ENCODE results near the gene DIAPH2. TPM values are rescaled to one million over a fixed set of nuclear protein-coding genes. Genes with fewer than 3 reads are reported as not detected.

Gene DIAPH2
- total RNA-seq, 4 donors from 2014 or later = 36.6 to 78.3 (median 41.4) TPM

DNA sequence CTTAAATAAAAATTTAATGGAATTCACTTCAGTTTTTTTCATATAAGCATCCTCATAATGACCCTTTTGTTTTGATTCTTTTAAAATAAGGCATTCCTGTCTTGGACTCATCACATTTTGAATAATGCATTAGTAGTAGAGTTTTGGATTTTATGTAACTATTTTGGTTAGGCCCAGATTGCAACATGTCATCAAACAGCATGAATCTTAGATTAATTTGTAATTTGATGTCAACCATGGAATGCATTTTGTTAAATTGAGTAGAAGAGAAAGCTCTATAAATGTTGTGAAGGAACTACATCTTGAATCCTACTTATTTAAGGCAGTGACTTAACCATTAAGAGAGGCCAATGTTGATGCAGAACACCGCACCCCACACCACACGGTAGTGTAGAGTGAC lies 3.1 kb downstream of the DIAPH2 start:
- DNase-seq (ENCODE audit: low spot score) (no peak), ATAC-seq (ENCODE audit: low FRiP score) (no peak)
- TF ChIP-seq, protein P1, sequence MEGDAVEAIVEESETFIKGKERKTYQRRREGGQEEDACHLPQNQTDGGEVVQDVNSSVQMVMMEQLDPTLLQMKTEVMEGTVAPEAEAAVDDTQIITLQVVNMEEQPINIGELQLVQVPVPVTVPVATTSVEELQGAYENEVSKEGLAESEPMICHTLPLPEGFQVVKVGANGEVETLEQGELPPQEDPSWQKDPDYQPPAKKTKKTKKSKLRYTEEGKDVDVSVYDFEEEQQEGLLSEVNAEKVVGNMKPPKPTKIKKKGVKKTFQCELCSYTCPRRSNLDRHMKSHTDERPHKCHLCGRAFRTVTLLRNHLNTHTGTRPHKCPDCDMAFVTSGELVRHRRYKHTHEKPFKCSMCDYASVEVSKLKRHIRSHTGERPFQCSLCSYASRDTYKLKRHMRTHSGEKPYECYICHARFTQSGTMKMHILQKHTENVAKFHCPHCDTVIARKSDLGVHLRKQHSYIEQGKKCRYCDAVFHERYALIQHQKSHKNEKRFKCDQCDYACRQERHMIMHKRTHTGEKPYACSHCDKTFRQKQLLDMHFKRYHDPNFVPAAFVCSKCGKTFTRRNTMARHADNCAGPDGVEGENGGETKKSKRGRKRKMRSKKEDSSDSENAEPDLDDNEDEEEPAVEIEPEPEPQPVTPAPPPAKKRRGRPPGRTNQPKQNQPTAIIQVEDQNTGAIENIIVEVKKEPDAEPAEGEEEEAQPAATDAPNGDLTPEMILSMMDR (IDR thresholded peaks at IDR 0.05) = no peak

GRCh38 chrX:96688789-96689188 lies 4.1 kb downstream of the DIAPH2 start:
- no peak for DNase-seq (ENCODE audit: low spot score)
- TF ChIP-seq, protein P1 (IDR thresholded peaks at IDR 0.05) = no peak
- ATAC-seq (ENCODE audit: low FRiP score) = no peak

- no peak for ATAC-seq (ENCODE audit: low FRiP score)
- DNase-seq (ENCODE audit: low spot score) = no peak
- TF ChIP-seq, protein P1 (IDR thresholded peaks at IDR 0.05) = no peak
Observed at GRCh38 chrX:96689991-96690390, 5.3 kb downstream of the DIAPH2 start.

DNA sequence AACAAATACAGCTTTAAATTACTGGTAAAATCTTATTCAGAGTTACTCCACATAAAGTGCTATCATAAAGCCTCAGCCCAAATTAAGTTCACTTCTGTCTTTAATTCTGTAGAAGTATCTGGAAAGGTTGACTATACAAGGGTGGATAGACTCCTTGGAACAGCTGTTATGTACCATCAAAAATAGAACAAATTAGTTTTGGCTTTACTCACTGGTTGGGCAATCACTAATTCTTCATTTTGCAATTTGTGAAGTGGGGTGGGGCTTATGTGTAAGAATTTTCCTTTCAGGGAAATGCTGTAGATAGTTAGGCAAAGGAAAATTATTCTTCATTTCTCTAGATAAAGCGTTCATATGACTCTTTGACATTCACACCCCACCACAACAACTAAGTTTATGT lies 7.8 kb downstream of the DIAPH2 start:
- DNase-seq (ENCODE audit: low spot score) (no peak), ATAC-seq (ENCODE audit: low FRiP score) (peak; percentile 65)
- TF ChIP-seq, protein P1 (IDR thresholded peaks at IDR 0.05) = no peak

DNA sequence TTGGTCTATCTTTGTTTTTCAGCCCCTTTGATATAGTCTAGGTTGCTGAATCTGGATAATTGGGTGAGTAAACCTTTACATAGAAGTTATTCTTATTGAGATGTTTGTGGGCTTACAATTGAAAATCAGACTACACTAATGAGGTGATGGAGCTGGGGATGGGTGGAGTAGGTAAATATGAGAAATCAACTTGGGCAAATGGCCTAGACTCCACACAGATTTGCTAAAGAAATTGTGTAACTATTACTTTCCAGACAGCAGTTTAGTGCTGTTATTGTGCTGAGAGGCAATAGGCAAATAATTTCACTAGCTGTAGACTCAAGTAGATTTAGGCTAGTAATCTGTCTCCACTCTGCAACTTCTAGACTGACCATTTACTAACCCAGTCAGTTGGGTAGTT lies 8.2 kb downstream of the DIAPH2 start:
- TF ChIP-seq, protein P1 (IDR thresholded peaks at IDR 0.05) = no peak
- ATAC-seq (ENCODE audit: low FRiP score) = peak; percentile 68

DNA sequence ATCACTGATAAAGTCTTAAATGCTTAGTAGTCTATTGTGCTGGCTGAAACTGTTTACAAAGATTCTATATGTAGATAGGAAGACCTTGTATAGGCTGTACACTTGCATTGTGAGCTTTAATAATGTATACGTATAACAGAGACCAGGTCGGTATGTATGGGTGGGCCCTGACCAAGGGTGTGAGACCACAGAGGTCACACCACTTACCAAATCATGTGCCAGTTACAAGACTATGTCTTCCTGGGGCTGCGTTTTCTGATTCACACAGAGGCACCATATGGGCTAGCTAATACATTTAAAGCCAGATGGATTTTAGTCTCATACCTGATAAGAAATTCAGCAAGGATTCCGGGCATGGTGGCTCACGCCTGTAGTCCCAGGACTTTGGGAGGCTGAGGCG lies 8.8 kb downstream of the DIAPH2 start:
- no peak for ATAC-seq (ENCODE audit: low FRiP score)
- TF ChIP-seq, protein P1 (IDR thresholded peaks at IDR 0.05) = no peak
- DNase-seq (ENCODE audit: low spot score) = no peak

More for the DNA sequence above, 8.2 kb downstream of the DIAPH2 start:
- DNase-seq (ENCODE audit: low spot score) = no peak

- DNase-seq (ENCODE audit: low spot score) (no peak), ATAC-seq (ENCODE audit: low FRiP score) (no peak)
- TF ChIP-seq, protein P1 (IDR thresholded peaks at IDR 0.05) = no peak
Observed at GRCh38 chrX:96696462-96696861, 11.8 kb downstream of the DIAPH2 start.
